Umbilical cord (tissue), 2 donors: ENCODE data around the gene QKI. TPM values are rescaled to one million over a fixed set of nuclear protein-coding genes. Genes with fewer than 3 reads are reported as not detected.

Experiments
- DNase-seq: peaks from one replicate; pipeline ENCODE4 v3.0.0-alpha.2; 2015; ENCODE audit warnings: low spot score
- total RNA-seq: library from RNA; depleted of rRNA; stranded (reverse); fragments of >200 nt; gene quantifications from one replicate; pipeline ENCODE4 v1.2.3, GENCODE V29; 2014; ENCODE audit warnings: low replicate concordance; ENCODE audit not compliant: insufficient read depth

QKI gene
- total RNA-seq, 1 donor from 2014 or later = 152 TPM

- DNase-seq = peak; percentile 23
Measured at GRCh38 chr6:163391985-163392384, 22.5 kb upstream of the QKI start.

DNA sequence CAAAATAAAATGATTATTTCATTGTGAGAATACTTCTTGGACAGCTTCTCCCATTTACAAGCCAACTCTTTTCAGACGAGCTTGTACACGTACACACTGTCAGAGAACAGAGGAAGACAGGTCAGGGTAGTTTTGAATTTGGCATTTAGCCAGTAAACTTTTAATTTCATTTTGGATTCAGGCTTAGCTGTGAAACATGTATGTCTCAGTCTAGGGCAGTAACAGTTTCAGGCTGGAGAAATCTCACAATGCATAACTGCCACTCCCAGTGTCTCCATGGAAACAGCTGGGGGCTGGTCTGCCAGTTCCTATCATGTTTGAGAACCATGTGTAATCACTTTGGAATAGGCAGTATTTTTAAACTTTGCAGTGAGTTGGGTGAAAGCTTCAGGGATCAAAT, 22.0 kb upstream of the QKI start:
- peak; percentile 92 for DNase-seq

DNA sequence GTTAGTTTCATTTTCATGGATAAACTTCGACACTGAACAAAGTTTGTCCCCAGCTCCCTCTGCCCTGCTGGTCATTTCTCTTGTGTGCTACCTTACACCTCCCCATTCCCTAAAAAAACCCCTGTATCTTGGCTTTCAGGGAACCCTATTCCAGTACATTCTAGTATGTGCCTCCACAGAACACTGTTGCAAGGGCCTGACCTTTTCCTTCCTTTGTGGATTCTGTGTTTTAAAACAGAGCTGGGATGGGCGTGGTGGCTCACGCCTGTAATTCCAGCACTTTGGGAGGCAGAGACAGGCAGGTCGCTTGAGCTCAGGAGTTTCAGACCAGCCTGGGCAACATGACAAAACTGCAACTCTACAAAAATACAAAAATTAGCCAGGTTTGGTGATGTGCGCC, 20.6 kb upstream of the QKI start:
- DNase-seq = no peak

- no peak for DNase-seq
Measured at GRCh38 chr6:163394659-163395058, 19.9 kb upstream of the QKI start.

- no peak for DNase-seq
Measured at GRCh38 chr6:163395122-163395830, 19.2 kb upstream of the QKI start.

DNA sequence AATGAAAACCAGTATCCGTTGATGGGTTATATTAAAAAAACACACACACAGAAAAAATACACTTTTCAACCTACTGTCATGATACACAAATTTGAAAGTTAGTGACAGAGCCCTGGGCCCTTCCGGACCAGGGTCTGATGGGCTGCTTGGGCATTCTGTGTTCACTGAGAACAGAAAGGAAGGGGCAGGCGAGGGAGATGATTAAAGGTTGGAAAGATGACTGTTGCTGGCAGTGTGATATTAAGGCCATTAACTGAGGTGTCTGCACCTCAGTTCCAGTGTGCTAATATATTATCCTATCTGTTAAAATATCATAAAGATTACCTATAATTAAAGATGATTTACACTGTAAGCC, 18.7 kb upstream of the QKI start:
- DNase-seq = no peak

- no peak for DNase-seq
Measured at GRCh38 chr6:163397326-163397725, 17.2 kb upstream of the QKI start.

DNA sequence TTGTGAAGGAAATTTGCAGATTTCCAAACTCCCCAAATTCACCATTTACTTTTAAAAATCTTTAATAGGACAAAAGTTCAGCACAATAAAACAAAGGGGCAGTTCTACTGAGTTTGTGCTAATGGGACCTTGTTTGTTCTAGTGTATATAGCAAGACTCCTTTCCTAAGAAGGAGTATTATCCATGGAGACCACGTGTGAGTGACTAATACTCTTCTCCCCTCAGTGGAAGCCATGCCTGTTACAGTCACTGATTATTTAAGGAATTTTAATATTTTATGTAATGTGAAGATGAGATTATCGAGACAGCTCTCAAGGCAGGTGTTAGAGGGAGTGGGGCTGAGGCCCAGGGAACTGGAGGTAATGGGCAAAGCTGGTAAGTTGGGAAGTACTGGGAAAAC, 16.4 kb upstream of the QKI start:
- no peak for DNase-seq

DNA sequence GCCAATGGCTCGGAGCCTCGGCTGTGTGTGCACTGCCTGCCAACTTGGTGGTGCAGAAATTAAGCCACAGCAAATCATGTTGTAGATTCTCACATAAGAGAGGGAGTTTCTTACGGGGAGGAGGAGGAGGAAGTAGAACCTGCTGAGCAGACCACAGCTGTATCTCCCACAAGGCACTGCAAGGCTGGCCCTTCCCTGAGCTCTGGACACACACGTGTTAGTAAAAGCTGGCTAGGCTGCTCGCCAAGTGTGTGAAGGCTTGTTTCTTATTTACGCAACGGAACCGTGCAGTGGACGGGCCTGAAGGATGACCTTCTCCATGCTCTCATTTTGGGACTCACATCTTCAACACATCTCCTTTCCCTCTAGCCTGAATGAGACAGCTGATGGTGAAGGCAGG, 15.7 kb upstream of the QKI start:
- peak; percentile 36 for DNase-seq

DNA sequence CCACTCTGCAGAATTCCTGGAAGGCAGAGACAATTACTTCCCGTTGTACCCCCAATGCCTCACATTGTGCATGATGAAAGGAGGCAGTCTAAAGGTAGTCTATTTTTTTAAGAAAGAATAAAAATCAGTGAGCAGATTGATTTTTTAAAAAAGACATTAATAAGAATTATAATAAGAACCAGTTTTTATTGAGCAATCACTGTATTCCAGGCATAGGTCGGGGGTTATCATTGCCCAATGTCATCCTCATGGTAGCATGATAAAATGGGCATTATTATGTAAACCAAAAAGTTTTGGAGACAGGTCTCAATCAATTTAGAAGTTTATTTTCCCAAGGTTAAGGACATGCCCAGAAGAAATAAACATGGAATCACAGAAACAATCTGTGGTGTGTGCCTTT, 14.0 kb upstream of the QKI start:
- no peak for DNase-seq

DNA sequence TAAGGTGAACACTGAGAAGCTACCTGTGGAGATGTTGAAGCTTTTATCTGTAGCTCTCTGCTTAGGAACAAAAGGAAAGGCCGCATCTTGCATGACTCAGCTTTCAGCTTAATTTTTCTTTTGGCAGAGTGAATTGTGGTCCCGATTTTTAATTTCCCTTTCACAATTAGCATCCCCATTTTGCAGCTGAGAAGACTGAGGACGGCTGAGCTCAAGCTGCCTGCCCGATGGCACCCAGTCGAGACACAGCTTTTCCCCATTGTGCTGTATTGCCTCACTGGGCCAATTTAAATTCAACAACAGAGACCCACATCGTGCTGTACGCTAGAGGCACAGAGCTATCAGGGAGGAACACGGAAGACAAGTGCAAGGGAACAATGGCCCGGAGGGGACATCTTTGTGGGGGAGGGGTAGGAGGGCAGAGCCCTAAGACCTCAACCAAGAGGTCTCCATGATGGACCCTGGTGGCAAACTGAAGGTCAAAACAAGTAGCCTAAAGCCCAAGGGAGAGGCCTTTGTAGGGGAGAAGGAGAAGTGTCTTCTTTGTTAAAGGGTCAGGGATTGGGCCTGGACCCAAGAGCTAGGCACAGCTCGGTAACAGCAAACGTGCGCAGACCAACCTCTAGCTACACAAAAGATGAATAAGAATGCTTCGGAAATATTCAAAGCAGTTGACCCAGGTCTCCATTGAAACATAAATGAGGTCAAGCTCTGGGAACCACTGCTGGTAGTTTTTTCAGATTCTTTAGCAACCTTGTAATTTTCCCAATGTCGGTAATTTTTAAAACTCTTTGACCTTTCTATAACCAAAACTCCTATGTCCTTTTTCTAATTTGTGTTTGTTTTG, 13.3 kb upstream of the QKI start:
- DNase-seq = no peak

DNA sequence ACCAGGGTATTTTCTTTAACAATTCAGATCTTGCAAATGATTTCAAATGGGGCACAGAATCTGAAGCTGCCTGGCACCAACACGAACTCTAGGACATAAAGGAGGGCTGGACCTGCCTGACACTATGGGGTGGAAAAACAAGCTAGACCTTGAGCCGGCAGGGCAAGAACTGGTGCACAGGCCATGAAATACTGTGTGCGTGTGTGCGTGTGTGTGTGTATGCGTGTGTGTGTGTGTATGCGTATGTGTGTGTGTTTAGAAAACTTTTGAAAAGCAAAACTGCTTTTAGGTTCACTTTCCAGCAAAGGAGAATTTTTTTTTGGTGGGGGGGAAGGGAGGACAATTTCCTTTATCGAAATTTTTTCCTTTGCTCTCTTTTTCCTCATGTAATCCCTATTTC, 11.9 kb upstream of the QKI start:
- DNase-seq = no peak

- DNase-seq = peak; percentile 44
Measured at GRCh38 chr6:163404825-163405265, 9.7 kb upstream of the QKI start.

DNA sequence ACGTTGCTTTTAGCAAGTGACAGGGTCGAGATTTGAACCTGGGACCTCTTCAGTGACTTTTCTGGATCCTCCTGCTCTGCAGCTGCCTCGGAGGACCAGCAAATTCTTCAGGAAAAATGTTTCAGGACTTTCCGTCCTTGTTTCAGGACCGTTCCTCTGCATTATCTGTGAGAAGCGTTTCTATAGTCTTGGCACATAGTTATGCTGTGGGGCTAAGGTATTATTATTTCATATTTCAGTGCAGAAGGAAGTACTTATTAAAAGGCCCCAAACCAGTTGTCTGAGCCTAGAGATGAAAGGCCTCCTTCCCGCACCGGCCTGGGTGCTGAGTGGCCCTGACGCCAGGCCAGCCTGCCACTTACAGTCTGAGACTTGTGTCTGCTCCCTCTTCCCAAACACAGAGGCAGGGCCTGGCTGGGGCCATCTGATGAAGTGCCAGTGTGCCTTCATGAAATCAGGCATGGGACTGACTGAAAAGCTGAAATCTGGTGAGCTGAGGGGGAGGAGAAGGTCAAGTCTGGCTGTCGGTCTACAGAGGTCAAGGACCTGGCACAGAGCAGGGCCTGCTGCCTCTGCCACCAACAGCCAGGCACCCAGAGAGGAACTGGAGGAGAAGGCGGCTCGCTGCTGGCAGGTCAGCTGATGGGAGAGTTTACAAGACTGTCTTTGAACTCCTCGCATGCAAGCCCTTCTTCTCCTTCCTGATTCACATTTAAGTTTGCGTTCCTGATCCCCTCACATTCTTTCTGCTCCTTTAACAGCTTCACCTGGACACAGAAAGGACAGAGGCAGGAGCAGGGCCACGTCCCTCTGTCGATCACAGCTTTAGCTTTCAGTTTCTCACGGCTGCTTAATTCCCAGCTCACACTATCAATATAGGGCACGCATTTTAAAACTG, 8.9 kb upstream of the QKI start:
- DNase-seq = peak; percentile 55

DNA sequence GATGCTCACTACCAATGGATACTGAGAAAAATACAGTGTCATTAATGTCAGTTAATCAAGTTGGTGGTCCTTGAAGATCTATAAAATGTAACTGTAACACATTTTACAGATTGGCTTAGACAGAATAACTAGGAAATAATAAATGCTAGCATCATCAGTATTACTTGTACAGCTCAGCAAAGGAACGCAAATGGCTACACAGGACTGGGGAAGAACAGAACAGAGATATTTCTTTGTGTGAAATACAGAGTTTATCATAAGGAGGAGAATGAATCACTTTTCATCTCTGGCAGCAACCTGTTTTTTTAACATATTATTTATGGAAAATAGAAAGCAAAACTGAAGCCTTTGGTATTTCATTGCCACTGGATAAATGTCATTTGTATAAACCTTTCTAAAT, 8.2 kb upstream of the QKI start:
- DNase-seq = no peak

GRCh38 chr6:163406830-163407229, 7.7 kb upstream of the QKI start:
- no peak for DNase-seq

- no peak for DNase-seq
Measured at GRCh38 chr6:163408352-163408991, 6.0 kb upstream of the QKI start.

GRCh38 chr6:163409712-163410111, 4.8 kb upstream of the QKI start:
- DNase-seq = no peak

- peak; percentile 15 for DNase-seq
Measured at GRCh38 chr6:163412341-163412740, 2.2 kb upstream of the QKI start.

DNA sequence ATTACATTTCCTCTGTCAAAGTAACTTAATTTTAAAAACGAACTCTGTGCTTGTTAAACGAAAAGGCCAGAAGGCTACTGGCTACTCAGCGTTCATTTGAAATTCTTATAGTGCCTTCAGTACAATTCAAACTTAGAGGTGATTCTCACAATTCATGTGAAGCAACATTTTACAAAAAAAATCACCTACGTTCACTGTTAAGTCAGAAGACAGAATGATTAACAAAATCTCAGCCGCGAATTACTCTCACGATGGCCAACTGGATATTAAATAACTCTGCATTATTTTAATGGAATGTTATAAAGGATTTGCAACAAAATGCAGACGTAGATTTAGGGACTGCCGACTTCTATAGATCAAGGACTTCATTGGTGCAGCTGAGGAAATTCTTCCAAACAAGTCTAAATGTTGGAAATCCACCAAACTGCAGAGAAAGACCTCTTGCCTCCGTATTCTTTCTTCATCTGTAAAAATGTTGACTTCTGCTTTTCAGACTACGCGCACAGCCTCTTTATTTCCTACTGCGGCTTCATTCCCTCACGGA, 1.6 kb upstream of the QKI start:
- DNase-seq = no peak

DNA sequence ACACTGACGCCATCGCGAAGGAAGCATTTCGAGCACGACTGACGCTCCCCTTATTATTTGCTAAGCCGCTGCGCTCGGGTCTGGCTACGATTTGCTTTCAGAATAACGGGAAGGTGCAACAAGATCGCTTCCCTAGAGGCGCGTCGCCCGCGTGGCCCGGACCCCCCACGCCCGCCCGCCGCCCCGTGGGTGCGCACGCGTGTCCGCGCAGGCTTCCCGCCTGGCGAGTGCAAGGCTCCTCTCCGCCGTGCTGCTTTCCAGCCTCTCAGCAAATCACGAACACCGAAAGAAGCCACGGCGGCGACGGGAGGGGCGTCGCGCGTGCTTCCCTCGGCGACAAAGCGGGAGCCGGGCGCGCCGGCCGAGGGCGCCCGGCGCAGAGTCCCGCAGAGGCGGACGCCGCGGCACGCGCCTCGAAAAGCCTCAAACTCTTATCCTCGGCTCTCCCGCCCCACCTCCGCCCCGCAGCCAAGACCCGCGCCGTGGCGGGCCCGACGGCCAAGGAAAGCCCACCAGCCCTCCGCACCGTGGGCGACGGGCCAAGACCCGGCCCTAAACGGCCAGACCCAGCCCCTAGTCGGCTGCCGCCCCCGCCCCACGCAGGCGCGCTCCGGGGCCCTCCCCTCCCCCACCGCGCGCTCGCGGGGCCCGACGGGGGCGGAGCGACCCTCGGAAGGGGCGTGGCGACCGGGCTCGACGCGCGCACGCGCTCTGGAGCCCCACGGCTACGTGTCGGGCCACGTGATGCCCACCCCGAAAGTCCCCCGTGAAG, 987 bp upstream of the QKI start:
- DNase-seq = peak; percentile 95
